AG08395 (cell line): Measurements from ENCODE around the gene CCDC170.

Experiments
- DNase-seq: peaks from one replicate; pipeline ENCODE4 v3.0.0; 2012; ENCODE audit warnings: mixed read lengths, low spot score

Gene CCDC170

GRCh38 chr6:151658091-151658490 lies 164.3 kb downstream of the CCDC170 start:
- no peak for DNase-seq

GRCh38 chr6:151659212-151659611 lies 165.4 kb downstream of the CCDC170 start:
- no peak for DNase-seq

GRCh38 chr6:151661509-151661908 lies 167.7 kb downstream of the CCDC170 start:
- no peak for DNase-seq

GRCh38 chr6:151661928-151662327 lies 168.1 kb downstream of the CCDC170 start:
- DNase-seq, result no peak

GRCh38 chr6:151663559-151663958 lies 169.7 kb downstream of the CCDC170 start:
- no peak for DNase-seq

GRCh38 chr6:151664390-151664789 lies 170.6 kb downstream of the CCDC170 start:
- no peak for DNase-seq

- DNase-seq, result no peak
Measured at GRCh38 chr6:151665329-151665728, 171.5 kb downstream of the CCDC170 start.

- DNase-seq, result no peak
Measured at GRCh38 chr6:151666526-151666925, 172.7 kb downstream of the CCDC170 start.

- DNase-seq, result no peak
Measured at GRCh38 chr6:151669208-151669560, 175.4 kb downstream of the CCDC170 start.

GRCh38 chr6:151670116-151670515 lies 176.3 kb downstream of the CCDC170 start:
- no peak for DNase-seq
